GM19240 (cell line): ENCODE results near the gene SPINK5.

ENCODE experiments used
- DNase-seq: peaks from one replicate; pipeline ENCODE4 v3.0.0; 2011; ENCODE audit warnings: low spot score; ENCODE audit not compliant: insufficient read length

The SPINK5 gene

GRCh38 chr5:148176480-148176879 lies 112.7 kb downstream of the SPINK5 start:
- DNase-seq = no peak

- DNase-seq = no peak
Measured at GRCh38 chr5:148177207-148177606, 113.4 kb downstream of the SPINK5 start.

GRCh38 chr5:148179234-148179824 lies 115.5 kb downstream of the SPINK5 start:
- no peak for DNase-seq

- DNase-seq = no peak
Measured at GRCh38 chr5:148186248-148187003, 122.6 kb downstream of the SPINK5 start.
